VCaP (cell line): Measurements from ENCODE around the gene TOP1.
A peak's percentile ranks its signal among the peaks of the same experiment; 100 is the strongest.

Source experiments
- H3K27ac ChIP-seq: fragments of 450-650 bp; 2 replicates; pipeline ENCODE4 v1.5.1; 2017
- CTCF ChIP-seq: fragments of 450-650 bp; conservative IDR thresholded peaks from 2 replicates; pipeline ENCODE4 v1.5.1; 2017; ENCODE audit warnings: mild to moderate bottlenecking, moderate library complexity

TOP1 gene

GRCh38 chr20:41040855-41041254 lies 12.2 kb downstream of the TOP1 start:
- no peak for TF ChIP-seq CTCF
- H3K27ac ChIP-seq, result no peak overlapping the region

- no peak overlapping the region for H3K27ac ChIP-seq
Measured at GRCh38 chr20:41041693-41042092, 13.1 kb downstream of the TOP1 start.

GRCh38 chr20:41044409-41045062 lies 15.9 kb downstream of the TOP1 start:
- no peak for TF ChIP-seq CTCF
- H3K27ac ChIP-seq, result no peak overlapping the region

More at GRCh38 chr20:41041693-41042092, 13.1 kb downstream of the TOP1 start:
- TF ChIP-seq CTCF, result no peak

GRCh38 chr20:41045671-41046070 lies 17.0 kb downstream of the TOP1 start:
- no peak overlapping the region for H3K27ac ChIP-seq
- no peak for TF ChIP-seq CTCF

- H3K27ac ChIP-seq, result peak overlapping the region; percentile 51
- TF ChIP-seq CTCF, result no peak
Measured at GRCh38 chr20:41046716-41047115, 18.1 kb downstream of the TOP1 start.

- TF ChIP-seq CTCF, result no peak
- H3K27ac ChIP-seq, result peak overlapping the region; percentile 51
Measured at GRCh38 chr20:41047279-41047974, 18.8 kb downstream of the TOP1 start.

- peak overlapping the region; percentile 51 for H3K27ac ChIP-seq
Measured at GRCh38 chr20:41047975-41048305, 19.3 kb downstream of the TOP1 start.

More at GRCh38 chr20:41047975-41048305, 19.3 kb downstream of the TOP1 start:
- TF ChIP-seq CTCF, result no peak
